HG02885 (cell line): ENCODE results near the gene SCN1B.
"Not testable (repeated sequence)": the region's sequence is repeated elsewhere in the genome, so short reads cannot be mapped to it uniquely, and the experiment has no call there.

Experiments used
- ATAC-seq: cut with Tn5 transposase; IDR thresholded peaks from one replicate; pipeline ENCODE4 v1.9.1; 2021; ENCODE audit warnings: mild to moderate bottlenecking; ENCODE audit not compliant: unreplicated experiment, poor library complexity

The SCN1B gene

DNA sequence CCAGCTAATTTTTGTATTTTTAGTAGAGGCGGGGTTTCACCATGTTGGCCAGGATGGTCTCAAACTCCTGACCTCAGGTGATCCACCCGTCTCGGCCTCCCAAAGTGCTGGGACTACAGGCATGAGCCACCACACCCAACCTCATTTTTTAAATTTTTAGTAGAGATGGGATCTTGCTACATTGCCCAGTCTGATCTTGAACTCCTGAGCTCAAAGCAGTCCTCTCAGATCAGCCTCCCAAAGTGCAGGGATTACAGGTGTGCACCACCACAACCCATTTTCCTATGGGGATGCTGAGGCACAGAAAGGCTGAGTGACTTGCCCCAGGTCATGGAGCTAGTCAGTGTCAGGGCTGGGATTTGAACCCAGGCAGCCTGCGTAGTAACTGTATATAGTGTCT is 21.0 kb downstream of the SCN1B start:
- not testable (repeated sequence) for ATAC-seq

DNA sequence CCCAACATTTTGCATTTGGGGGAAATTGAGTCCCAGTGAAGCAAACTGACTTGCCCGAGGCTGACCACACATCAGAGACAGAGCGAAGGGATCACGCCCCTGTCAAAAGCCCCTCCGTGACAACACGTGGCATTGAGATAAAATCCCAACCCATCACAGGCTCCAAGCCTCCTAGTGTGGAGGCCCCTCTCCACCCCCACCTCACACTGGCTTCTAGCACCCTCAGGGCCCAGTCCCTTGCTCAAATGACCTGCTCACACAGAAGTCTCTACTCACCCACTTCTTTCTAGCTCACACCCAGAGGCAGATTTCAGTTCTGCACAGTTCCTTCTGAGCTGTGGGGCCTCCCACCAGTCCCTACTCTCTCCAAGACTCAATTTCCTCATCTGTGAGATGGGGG is 21.5 kb downstream of the SCN1B start:
- ATAC-seq: no peak

DNA sequence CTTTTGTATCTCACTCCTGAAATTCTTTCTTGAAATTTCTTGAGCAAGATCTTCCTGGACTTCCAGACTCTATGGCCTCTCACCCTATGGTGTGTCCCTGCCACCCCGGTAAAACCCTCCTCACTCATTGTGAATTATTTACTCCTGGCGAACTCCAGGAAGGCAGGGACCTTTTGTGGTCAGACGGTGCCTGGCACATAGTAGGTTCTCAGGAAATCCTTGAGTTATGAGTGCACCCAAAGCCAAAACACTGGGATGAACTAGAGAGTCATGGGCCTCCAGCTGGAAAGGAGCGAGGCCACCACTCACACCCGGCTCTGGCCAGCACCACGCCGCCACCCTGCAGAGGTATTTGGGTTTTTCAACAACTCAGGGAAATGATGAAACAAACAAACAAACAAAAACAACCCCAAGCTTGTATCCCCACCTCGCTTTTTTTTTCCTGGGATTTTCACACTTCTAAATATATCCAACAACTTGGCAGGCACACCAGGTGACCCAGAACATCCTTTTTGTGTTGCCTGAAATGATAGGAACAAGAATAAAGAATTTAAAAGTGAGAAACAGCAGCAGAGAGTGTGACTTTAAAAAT is 22.4 kb downstream of the SCN1B start:
- ATAC-seq: no peak

DNA sequence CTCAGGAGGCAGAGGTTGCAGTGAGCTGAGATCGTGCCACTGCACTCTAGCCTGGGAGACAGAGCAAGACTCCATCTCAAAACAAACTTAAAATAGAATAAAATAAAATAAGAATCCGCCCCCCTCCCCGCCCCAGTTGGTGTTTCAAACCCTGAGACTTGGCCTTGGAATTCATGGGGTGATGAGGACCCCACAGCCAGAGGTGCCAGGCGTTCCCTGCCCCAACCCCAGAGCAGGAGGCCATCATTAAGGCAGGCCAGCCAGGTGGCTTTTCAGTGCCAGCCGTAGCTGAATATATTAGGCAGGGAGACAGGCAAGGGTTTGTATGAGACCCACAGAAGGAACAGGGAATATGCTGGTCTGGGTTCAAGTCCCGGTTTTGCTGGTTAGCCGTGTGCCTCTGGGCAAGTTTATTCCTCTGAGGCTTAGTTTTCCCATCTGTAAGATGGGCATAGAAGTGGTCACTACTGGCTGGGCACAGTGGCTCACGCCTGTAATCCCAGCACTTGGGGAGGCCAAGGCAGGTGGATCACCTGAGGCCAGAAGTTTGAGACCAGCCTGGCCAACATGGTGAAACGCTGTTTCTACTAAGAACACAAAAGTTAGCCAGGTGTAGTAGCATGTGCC is 23.5 kb downstream of the SCN1B start:
- ATAC-seq: no peak

DNA sequence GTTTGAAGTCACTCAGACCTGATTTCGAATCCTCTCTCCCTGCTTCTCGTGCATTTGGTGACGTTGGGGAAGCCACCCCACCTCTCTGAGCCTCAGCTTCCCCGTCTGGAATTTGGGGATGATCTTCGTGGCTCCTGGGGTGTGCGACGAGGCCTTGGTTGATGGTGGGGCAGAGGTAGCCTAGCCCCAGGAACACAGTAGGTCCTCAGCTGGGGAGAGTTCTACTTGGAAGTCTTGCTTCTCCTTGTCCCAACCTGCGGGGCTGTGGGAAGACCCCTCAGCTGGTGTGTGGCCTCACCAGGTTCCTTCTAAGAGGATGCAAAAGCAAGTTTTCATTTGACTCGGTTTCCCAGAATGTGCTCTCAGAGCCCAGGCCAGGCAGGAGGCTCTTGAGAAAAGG is 24.4 kb downstream of the SCN1B start:
- ATAC-seq: no peak

DNA sequence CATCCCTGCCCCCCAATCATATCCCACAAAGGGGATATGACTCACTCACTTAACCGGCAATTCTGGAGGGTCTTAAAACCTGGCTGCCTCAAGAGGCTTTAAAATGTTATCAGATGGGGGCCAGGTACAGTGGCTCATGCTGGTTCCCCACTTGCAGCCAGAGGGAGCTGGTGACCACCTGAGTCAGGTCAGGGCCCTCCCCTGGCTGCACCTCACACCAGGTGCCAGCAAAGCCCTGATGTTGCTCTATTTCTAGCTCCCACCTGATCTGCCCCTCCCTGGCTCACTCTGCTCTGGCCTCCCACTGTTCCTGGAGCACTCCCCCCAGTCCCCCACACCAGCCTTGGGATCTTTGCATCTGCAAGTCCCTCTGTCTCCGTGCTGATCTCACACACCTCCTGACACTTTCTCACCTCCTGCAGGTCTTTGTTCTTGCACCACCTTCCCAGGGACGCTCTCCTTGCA is 25.5 kb downstream of the SCN1B start:
- no peak for ATAC-seq

DNA sequence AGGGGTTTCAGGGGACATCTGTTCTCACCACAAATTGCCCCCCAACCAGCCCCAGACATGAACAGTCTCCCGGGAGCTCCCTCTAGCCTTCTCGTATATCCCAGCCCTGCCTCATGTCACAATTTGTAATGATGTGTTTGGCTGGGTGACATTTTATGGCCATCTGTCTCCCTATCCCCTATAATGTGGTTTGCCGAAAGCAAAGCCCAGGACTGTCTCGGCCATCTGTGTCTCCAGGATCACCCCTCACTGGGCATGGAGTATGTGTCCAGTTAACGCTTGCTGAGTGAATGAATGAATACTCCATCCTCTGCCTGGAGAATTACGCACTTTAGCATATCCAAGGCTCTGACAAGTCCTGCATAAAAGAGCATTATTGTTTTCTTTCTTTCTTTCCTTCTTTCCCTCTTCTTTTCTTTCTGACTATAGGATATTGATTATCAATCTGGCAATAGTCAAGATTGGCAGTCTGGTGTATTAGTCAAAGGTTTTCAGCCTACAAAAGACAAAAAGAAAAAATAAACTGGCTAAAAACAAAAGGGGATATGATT is 26.3 kb downstream of the SCN1B start:
- no peak for ATAC-seq

DNA sequence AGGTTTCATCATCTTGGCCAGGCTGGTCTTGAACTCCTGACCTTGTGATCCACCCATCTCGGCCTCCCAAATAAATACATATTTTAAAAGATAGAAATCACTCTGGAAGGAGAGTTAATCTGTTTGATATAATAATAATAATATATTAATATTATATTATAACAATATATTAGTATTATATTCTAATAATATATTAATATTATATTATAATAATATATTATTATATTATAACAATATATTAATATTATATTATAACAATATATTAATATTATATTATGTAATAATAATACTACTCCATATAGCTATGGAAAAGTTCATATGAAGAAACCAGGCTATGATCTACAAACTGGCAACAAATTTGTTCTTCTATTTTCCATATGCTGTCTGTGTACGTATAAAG is 28.1 kb downstream of the SCN1B start:
- no peak for ATAC-seq

DNA sequence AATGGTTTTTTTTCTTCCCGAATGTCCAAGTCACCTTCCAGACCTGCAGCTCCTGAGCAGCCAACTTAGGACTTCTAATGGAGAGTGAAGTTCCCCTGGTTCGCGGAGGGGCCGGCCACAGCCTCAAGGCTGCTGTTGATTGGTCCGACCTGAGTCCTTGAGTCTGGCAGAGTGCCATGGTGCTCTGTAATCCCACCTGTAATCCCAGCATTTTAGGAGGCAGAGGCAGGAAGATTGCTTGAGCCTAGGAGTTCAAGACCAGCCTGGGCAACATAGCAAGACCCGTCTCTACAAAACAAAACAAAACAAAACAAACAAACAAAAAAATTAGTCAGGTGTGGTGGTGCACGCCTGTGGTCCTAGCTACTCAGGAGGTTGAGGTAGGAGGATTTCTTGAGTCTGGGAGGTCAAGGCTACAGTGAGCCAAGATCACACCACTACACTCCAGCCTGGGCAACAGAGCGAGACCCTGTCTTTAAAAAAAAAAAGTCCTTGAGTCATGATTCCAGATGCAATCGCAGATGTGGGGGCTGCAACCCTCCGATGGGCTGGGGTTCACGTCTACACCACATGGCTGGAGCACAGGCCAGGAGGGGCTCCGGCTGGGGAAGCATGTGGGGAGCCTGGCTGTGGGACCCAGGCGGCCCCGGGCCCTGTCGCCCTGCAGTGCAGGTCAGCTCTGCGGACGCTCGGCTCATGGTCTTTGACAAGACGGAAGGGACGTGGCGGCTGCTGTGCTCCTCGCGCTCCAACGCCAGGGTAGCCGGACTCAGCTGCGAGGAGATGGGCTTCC is 28.9 kb downstream of the SCN1B start:
- no peak for ATAC-seq

DNA sequence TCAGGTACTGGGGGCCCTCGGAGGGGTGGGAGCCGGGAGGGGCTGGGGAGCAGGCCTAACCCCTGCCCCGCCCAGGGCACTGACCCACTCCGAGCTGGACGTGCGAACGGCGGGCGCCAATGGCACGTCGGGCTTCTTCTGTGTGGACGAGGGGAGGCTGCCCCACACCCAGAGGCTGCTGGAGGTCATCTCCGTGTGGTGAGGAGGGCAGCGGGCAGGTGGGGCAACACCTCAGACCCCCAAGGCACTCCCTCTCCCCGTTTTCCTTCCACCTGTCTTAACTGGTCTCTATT is 29.5 kb downstream of the SCN1B start:
- no peak for ATAC-seq

DNA sequence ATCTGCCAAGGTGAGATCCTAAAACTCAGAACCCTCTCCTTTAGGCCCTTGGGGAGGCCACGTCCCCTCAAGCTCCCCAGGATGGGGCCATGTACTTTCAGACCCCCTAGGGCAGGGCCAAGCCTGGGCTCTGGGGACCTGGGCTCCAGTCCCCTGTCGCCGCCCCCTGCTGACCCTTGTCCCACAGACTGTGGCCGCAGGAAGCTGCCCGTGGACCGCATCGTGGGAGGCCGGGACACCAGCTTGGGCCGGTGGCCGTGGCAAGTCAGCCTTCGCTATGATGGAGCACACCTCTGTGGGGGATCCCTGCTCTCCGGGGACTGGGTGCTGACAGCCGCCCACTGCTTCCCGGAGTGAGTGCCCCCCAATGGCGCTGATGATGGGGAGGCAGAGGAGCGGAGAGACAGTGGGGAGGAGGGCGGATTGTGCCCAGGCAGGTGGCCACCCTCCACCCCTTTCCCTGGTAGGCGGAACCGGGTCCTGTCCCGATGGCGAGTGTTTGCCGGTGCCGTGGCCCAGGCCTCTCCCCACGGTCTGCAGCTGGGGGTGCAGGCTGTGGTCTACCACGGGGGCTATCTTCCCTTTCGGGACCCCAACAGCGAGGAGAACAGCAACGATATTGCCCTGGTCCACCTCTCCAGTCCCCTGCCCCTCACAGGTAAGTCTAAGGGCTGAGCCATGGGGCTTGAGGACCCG is 30.0 kb downstream of the SCN1B start:
- no peak for ATAC-seq

DNA sequence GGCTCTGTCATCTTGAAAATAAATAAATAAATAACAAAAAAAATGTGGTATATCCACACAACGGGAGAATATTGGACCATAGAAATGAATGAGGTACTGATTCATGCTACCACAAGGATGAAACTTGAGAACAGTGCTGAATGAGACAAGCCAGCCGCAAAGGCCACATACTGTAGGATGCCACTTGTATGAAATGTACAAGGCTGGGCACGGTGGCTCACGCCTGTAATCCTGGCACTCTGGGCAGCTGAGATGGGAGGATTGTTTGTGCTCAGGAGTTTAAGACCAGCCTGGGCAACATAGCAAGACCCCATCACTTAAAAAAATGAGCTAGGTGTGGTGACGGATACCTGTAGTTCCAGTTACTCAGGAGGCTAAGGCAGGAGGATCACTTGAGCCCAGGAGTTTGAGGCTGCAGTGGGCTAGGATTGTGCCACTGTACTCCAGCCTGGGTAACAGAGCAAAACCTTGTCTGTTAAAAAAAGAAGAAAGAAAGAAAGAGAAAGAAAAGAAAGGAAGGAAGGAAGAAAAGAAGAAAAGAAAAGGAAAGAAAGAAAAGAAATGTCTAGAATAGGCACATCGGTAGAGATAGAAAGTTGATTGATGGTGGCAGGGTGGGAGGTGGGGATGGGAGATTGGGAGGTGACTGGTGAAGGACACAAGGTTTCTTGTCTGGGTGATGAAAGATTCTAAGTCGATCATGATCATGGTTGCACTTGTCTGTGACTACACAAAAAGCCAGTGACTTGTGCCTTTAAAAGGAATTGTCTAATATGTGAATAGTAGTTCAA is 31.5 kb downstream of the SCN1B start:
- no peak for ATAC-seq

DNA sequence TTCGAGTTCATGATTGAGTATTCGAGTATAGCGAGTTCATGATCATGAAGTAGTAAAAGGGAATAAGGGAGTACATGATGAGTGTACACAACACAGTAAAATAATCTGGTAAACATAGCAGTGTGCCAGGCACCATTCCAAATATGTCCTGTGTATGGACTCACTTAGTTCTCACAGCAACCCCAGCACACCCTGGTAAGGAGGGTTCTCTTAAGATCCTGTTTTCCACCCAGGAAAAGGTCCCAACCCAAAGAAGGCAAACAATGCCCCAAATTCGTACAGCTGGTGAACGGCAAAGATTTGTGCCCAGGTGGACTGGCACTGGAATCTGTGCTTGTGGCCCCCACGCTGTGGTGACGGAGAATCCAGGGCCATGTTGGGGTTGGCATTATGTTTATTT is 32.7 kb downstream of the SCN1B start:
- no peak for ATAC-seq

DNA sequence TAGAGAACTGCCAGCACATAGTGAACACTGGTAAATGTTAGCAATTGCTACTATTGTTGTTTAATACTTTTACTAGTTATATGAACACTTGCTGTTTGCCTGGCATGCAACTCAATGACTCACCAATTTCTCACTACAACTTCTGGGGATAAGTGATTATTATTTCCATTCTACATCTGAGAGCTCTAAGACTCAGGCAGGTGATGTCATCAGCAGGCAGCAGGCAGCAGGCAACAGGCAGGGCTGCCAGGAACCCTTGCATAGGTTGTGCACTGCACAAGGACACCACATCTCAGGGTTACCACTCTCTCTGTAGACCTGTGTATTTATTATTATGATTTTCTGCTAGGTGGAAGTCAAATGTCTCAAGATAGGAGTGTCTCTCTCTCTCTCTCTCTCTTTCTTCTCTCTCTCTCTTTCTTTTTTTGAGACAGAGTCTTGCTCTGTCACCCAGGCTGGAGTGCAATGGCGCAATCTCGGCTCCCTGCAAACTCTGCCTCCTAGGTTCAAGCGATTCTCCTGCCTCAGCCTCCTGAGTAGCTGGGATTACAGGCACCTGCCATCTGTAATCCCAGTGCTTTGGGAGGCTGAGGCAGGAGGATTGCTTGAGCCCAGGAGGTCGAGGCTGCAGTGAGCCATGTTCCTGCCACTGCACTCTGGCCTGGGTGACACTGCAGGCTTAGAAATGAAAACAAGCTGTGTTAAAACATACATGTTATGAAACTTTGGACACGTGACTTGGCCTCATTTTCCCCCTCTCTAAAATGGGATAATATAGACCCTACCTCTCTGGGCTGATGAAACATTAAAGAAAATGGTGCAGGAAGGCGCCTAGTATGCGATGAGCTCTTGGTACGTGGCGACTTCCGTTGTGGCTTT is 33.9 kb downstream of the SCN1B start:
- ATAC-seq: no peak

DNA sequence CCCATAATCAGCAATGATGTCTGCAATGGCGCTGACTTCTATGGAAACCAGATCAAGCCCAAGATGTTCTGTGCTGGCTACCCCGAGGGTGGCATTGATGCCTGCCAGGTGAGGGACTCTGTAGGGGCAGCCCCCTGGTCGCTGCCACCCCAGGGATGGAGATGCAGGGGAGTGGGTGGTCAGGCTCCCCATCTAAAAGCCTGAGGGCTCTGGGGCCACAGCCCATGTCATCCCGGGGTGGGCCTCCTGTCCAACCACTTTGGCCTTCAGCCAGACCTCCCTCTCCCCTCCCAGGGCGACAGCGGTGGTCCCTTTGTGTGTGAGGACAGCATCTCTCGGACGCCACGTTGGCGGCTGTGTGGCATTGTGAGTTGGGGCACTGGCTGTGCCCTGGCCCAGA is 35.3 kb downstream of the SCN1B start:
- no peak for ATAC-seq

DNA sequence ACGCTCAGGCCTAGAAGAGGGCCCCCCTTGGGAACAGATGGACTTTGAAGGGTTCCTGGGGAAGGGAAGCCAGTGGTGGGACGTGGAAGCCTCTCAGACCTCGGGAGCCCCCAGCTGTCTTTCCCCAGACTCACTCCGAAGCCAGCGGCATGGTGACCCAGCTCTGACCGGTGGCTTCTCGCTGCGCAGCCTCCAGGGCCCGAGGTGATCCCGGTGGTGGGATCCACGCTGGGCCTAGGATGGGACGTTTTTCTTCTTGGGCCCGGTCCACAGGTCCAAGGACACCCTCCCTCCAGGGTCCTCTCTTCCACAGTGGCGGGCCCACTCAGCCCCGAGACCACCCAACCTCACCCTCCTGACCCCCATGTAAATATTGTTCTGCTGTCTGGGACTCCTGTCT is 35.9 kb downstream of the SCN1B start:
- ATAC-seq: no peak

DNA sequence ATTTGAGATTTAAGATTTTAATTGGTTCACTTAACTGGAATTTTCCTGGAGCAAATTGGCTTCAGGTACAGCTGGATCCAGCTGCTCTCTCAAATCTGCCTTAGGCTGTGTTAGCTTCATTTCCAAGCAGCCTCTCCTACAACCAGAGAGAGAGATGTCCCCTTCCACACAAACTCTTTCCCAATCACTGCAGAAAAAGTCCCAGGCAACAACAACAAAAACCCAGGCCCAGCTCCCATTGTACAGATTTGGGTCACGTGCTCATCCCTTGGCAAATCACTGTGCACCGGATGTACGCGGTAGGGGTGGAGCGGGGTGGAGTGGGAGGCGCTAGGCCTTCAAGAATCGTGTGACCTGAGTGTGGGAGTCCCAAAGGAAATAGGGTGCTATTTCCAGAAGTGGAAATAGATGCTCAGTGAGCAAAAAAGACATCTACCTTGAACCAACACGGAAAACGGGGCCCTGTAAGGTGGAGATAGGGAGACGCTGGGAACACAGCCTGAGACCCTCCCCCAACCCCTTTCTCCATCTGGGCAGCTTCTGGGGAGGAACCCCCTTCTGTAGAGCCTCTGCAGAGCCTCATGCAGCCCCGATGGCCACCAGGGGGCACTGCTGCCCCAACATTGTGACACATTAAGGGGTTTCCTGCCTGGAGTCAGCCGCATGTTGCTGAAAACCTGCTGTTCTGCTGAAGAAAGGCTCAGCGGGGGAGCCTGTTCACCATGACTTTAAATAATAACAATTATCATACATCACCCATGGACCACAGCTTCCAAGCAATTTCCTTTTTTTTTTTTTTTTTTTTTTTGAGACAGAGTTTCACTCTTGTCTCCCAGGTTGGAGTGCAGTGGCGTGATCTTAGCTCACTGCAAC is 36.7 kb downstream of the SCN1B start:
- peak; percentile 69 for ATAC-seq

DNA sequence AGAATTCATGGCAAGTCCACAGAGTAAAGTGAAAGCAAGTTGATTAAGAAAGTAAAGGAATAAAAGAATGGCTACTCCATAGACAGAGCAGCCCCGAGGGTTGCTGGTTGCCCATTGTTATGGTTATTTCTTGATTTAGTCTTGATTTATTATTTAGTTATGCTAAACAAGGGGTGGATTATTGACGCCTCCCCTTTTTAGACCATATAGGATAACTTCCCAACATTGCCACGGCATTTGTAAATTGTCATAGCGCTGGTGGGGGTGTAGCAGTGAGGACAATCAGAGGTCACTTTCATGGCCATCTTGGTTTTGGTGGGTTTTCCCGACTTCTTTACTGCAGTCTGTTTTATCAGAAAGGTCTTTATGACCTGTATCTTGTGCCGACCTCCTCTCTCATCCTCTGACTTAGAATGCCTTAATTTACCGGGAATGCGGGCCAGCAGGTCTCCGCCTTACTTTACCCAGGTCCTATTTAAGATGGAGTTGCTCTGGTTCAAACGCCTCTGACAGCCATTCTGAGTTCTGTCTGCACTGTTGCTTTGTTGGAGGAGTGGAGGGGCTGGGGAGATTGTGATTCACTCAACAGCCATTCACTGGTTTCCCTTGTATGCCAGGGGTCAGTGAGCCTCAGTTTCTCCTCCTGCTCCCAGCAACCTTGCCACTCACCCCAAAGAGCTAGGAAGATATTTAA is 38.8 kb downstream of the SCN1B start:
- no peak for ATAC-seq
